Activated B cell treated with CpG ODN at 0.5 μM for 24 hours (primary cell): ENCODE results near the gene THOP1. TPM values are rescaled to one million over a fixed set of nuclear protein-coding genes. Genes with fewer than 3 reads are reported as not detected.

Experiments
- ATAC-seq: fragments of 200-7000 bp; cut with Tn5 transposase; one replicate; pipeline ENCODE4 v1.10.0; 2021; ENCODE audit warnings: low read depth, mild to moderate bottlenecking, moderate library complexity
- CTCF ChIA-PET: fragments of 350-600 bp; sonication (Branson Sonifier 250); formaldehyde crosslinking; loops from one replicate; lab custom pipeline; 2021; ENCODE audit warnings: antibody characterized with exemption; lab: Charles Lee
- POLR2A ChIA-PET: fragments of 350-600 bp; sonication (Branson Sonifier 250); formaldehyde crosslinking; loops from one replicate; lab custom pipeline; 2021; ENCODE audit warnings: antibody characterized with exemption; lab: Charles Lee
- DNase-seq: peaks from one replicate; pipeline ENCODE4 v3.0.0; 2022
- H3K27ac Mint-ChIP-seq: one replicate; pipeline ENCODE4 v1.8.0; 2020; ENCODE audit warnings: mixed read lengths
- H3K27me3 Mint-ChIP-seq: one replicate; pipeline ENCODE4 v1.8.0; 2021; ENCODE audit warnings: mixed read lengths
- H3K36me3 Mint-ChIP-seq: one replicate; pipeline ENCODE4 v1.8.0; 2021; ENCODE audit warnings: low read depth, mixed read lengths
- H3K4me1 Mint-ChIP-seq: one replicate; pipeline ENCODE4 v1.8.0; 2021; ENCODE audit warnings: mixed read lengths
- H3K4me3 Mint-ChIP-seq: one replicate; pipeline ENCODE4 v1.8.0; 2020; ENCODE audit warnings: mild to moderate bottlenecking, mixed read lengths
- H3K9me3 Mint-ChIP-seq: one replicate; pipeline ENCODE4 v1.8.0; 2020; ENCODE audit warnings: mixed read lengths
- intact Hi-C: fragments of 100-400 bp; cut with micrococcal nuclease; formaldehyde crosslinking; loops from one replicate; pipeline ENCODE4 v1.15.1; 2024
- total RNA-seq: library from RNA; stranded (reverse); gene quantifications from 2 replicates; pipeline ENCODE4 v1.2.3, GENCODE V29; 2022
- TF ChIP-seq, protein P1 (sequence below): fragments of 200-600 bp; IDR thresholded peaks from one replicate; pipeline ENCODE4 v1.8.0; 2022; ENCODE audit warnings: antibody characterized with exemption, mild to moderate bottlenecking

THOP1 gene
- 101 and 104 TPM in 2 replicates for total RNA-seq

DNA sequence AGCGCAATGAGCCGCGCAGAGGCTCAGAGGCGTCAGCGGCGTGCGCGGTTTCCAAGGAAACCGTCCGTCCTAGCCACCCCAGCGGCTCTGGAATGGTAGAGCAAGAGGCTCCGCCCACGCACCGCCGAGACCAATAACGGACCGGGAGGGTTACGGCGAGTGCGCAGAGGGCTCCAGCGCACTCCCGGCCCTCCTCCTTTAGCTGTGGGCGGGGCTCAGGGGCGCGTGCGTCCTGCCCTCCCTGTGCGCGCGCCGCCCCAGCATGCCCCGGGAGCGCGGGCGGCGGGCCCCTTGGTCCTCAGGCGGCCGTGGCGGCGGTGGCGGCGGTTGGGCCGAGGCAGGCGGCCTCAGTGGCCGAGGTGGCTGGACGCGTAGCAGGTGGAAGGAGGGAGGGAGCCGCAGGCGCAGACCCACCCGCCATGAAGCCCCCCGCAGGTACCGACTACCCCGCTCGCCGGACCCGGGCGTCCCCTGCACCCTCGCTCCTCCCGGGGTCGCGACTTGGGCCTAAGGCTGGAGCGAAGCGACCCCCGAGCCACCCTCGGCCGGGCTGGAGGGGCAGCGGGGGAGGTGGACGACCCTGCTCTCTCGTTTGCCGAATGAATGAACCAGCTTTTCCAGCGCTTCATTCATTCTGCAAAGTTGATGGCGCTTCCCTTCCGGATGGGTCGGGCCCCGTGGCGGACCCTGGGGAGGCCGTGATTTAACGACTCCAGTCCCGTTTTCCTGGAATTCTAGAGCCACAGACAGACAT is at the start of gene THOP1:
TSS of gene THOP1 (plus strand) at position 260 of the 754 bp plus-strand sequence. CDS start at position 420, 160 bp downstream.
- POLR2A ChIA-PET, result interaction anchor here (0.5 to 1.3 kb wide), 10 partner anchors 33 to 695 kb away, joined by 3 to 8 read pairs (median 5); partner anchors contain the start of genes GADD45B, SLC39A3 and ZNF555
- peak; percentile 86 for ATAC-seq
- Mint-ChIP-seq H3K36me3 (peaks cover 8% of the 10 kb centered on the region), H3K27ac (peak within 1 kb of the TSS; percentile 83), H3K4me1 (peaks cover 86% of the 10 kb centered on the region), H3K9me3 (no peaks in the 10 kb centered on the region), H3K27me3 (no peaks in the 10 kb centered on the region), H3K4me3 (peak within 1 kb of the TSS; percentile 89)
- peak; percentile 93 for DNase-seq
- TF ChIP-seq, protein P1, sequence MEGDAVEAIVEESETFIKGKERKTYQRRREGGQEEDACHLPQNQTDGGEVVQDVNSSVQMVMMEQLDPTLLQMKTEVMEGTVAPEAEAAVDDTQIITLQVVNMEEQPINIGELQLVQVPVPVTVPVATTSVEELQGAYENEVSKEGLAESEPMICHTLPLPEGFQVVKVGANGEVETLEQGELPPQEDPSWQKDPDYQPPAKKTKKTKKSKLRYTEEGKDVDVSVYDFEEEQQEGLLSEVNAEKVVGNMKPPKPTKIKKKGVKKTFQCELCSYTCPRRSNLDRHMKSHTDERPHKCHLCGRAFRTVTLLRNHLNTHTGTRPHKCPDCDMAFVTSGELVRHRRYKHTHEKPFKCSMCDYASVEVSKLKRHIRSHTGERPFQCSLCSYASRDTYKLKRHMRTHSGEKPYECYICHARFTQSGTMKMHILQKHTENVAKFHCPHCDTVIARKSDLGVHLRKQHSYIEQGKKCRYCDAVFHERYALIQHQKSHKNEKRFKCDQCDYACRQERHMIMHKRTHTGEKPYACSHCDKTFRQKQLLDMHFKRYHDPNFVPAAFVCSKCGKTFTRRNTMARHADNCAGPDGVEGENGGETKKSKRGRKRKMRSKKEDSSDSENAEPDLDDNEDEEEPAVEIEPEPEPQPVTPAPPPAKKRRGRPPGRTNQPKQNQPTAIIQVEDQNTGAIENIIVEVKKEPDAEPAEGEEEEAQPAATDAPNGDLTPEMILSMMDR, result no peak
- intact Hi-C loops, result loop anchor here (1.0 kb wide), 2 partner anchors 34 to 36 kb away; partner anchors contain the start of gene ZNF554
- CTCF ChIA-PET, result no interaction called here

DNA sequence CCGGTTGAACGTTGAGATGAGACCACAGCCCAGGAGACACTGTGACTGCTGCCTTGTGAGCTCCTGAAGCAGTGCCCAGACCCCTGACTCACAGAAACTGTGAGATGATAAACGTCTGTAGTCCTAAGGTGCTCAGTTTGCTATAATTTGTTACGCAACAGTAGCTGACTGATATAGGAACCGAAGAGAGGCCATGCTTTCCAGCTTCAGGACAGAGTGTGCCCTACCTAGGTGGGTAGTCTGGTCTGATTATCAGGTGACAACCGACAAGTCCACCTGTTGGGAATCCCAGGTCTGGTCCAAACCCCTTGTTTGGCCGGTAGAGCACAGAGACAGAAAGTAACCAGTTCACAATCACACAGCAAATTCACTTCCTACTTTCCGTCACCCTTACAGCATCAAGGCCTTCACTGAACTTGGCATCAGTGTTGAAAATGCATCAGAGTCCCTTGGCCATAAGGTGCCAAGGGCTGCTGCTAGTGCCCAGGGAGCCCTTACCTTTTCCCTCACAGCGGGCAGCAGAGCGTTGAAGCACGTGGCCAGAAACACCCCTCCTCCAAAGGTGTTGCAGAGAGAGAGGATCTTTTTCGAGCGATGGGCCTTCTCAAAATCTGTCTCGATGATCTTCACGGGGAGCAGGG is 48.6 kb upstream of the THOP1 start:
- no peak for DNase-seq
- H3K27me3 Mint-ChIP-seq, result peaks cover under 1% of the 10 kb centered on the region
- no peaks in the 10 kb centered on the region for H3K9me3 Mint-ChIP-seq
- H3K4me1 Mint-ChIP-seq, result peaks cover 35% of the 10 kb centered on the region
- TF ChIP-seq, protein P1, result no peak
- intact Hi-C loops, result no loop called here
- POLR2A ChIA-PET, result interaction anchor here (0.6 to 2.1 kb wide), 3 partner anchors 34 to 458 kb away, joined by 3 to 8 read pairs (median 7); partner anchors contain the start of gene GNG7
- no peak overlapping the region for H3K27ac Mint-ChIP-seq
- no peak overlapping the region for H3K4me3 Mint-ChIP-seq
- CTCF ChIA-PET, result no interaction called here
- ATAC-seq, result no peak
- peaks cover 51% of the 10 kb centered on the region for H3K36me3 Mint-ChIP-seq

DNA sequence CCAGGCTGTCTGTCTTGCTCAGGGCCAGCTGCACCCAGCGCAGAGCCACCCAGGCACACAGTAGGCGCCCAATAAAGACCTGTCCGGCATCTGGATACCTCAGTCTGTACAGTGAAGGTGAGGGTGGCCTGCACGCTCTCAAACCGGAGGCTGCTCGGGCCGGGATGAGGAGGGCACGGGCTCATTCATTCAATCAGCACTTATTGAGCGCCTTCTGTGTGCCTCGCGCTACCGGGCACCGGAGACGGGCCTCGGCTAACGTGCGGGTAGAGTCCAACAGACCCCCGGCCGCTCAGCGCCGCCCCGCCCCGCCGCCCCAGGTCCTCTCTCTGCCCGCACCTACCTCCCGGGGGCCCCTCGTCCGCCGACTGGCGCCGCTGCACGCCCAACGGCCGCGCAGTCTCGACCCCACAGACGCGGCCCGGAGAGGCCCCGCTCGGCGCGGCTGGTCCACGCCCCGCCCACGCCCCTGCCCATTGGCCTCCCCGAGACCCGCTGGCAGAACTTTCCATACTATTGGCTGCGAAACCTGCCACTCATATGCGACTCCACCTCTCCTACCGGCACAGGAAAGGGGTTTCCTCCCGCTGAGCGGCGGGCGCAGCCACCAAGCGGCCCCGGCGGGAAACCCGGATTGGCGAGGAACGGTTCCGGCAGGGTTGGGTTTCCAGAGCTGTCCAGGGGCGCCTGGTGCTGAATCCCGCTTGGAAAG is 45.5 kb upstream of the THOP1 start, which contains the start of gene SLC39A3:
TSS of gene SLC39A3 (minus strand) at position 416 of the 712 bp plus-strand sequence. CDS start 2,760 bp downstream, outside the sequence.
- peaks cover 28% of the 10 kb centered on the region for H3K4me1 Mint-ChIP-seq
- DNase-seq (peak; percentile 94), ATAC-seq (peak; percentile 100)
- peaks cover 3% of the 10 kb centered on the region for H3K27me3 Mint-ChIP-seq
- peaks cover 31% of the 10 kb centered on the region for H3K36me3 Mint-ChIP-seq
- POLR2A ChIA-PET, result interaction anchor here (0.8 to 1.5 kb wide), 9 partner anchors 14 to 103 kb away, joined by 3 to 11 read pairs (median 4); partner anchors contain the start of genes GNG7 and THOP1
- intact Hi-C loops, result loop anchor here (1.0 to 2.0 kb wide), 5 partner anchors 19 to 75 kb away; partner anchors contain the start of genes DIRAS1, GNG7 and SGTA
- TF ChIP-seq, protein P1, result no peak
- H3K9me3 Mint-ChIP-seq, result no peaks in the 10 kb centered on the region
- peak within 1 kb of the TSS; percentile 65 for H3K27ac Mint-ChIP-seq
- peak within 1 kb of the TSS; percentile 88 for H3K4me3 Mint-ChIP-seq
- CTCF ChIA-PET, result interaction anchor here (1.0 to 1.5 kb wide), 4 partner anchors 10 to 103 kb away, joined by 3 to 5 read pairs (median 4); no protein-coding TSS in a partner anchor

DNA sequence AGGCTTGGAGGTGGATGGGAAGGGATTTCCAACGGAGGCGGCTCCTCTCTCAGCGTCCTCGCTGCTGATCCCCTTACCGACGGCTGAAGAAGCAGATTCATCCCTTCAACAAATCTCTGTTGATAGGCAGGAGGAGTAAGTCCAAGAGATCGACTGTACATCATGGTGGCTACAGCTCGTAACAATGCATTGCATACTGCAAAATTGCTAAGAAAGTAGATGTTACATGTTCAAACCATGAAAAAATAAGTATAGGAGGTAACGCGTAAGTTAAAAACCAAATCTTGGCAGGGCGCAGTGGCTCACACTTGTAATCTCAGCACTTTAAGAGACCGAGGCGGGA is 45.0 kb upstream of the THOP1 start:
- TF ChIP-seq, protein P1, result no peak
- no peak overlapping the region for H3K27ac Mint-ChIP-seq
- ChIA-PET POLR2A (interaction anchor here (1.0 to 1.4 kb wide), 3 partner anchors 37 to 62 kb away, joined by 3 to 7 read pairs (median 4); partner anchors contain the start of genes GNG7 and THOP1), CTCF (interaction anchor here (1.2 kb wide), 1 partner anchor 35 kb away, joined by 3 read pairs; no protein-coding TSS in a partner anchor)
- peaks cover 26% of the 10 kb centered on the region for H3K36me3 Mint-ChIP-seq
- intact Hi-C loops, result loop anchor here (1.0 to 2.0 kb wide), 5 partner anchors 19 to 75 kb away; partner anchors contain the start of genes DIRAS1, GNG7 and SGTA
- no peak for DNase-seq
- H3K4me1 Mint-ChIP-seq, result peaks cover 23% of the 10 kb centered on the region
- peaks cover 3% of the 10 kb centered on the region for H3K27me3 Mint-ChIP-seq
- H3K4me3 Mint-ChIP-seq, result peak overlapping the region; percentile 88
- H3K9me3 Mint-ChIP-seq, result no peaks in the 10 kb centered on the region
- ATAC-seq, result no peak
